ENCODE data around the gene RTN4R. TPM values are rescaled to one million over a fixed set of nuclear protein-coding genes. Genes with fewer than 3 reads are reported as not detected.
"Not testable (repeated sequence)": the region's sequence is repeated elsewhere in the genome, so short reads cannot be mapped to it uniquely, and the experiment has no call there.

The RTN4R gene
- total RNA-seq, 1 donor from 2014 or later = 2.6 TPM

DNA sequence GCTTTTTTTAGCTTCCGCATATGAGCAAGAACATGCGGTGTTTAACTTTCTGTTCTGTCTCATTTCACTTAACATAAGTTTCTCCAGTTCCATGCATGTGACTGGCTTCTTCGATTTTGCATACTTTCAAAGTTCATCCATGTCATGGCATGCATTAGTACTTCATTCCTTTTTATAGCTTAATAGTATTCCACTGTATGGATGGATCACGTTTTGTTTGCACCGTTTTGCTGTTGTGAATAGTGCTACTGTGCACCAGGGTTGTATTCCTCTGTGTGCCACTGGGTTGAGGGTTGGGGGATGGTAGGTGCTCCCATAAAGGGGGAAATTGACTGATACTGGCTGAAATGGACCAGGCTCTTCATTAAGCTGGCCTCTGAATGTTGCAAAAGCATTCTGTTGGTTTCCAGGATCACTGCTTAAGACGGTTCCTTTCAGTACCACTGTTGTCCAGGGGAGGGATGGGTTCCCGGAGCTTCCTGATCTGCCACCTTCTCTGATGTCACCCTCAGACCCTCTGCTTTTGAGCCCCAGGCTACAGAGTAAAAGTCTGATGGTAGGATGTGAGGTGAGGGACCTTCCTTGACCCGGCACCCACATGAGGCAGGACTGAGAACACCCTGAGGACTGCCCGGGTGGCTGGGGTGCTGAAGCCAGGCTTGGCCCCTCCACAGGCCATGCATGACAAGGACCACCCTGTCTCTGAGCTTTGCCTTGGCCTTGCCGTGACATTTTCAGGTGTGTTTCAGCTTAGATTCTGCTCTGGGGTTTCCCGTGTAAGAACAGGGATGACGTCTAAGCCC lies 27.3 kb upstream of the RTN4R start:
- Histone ChIP-seq H3K4me3 (ENCODE audit: low read length in 3 of 3) (no peak overlapping the region), H3K9me3 (ENCODE audit: control insufficient read depth in 3 of 3, low read length in 3 of 3) (no peaks in the 10 kb centered on the region), H3K9ac (ENCODE audit: low read depth in 1 of 3, low read length in 3 of 3) (no peak overlapping the region), H3K27me3 (ENCODE audit: control insufficient read depth in 3 of 3, insufficient read depth in 3 of 3, low read length in 3 of 3) (peaks cover 0 to 10% (median 7%) of the 10 kb centered on the region in 3 donors), H3K36me3 (ENCODE audit: control insufficient read depth in 3 of 3, insufficient read depth in 3 of 3, low read length in 3 of 3) (no peaks in the 10 kb centered on the region), H3K27ac (ENCODE audit: low read depth, low read length) (no peak overlapping the region), H3K4me1 (ENCODE audit: control insufficient read depth in 3 of 3, insufficient read depth in 3 of 3, low read length in 3 of 3) (peaks cover 4 to 6% (median 6%) of the 10 kb centered on the region in 3 donors)

DNA sequence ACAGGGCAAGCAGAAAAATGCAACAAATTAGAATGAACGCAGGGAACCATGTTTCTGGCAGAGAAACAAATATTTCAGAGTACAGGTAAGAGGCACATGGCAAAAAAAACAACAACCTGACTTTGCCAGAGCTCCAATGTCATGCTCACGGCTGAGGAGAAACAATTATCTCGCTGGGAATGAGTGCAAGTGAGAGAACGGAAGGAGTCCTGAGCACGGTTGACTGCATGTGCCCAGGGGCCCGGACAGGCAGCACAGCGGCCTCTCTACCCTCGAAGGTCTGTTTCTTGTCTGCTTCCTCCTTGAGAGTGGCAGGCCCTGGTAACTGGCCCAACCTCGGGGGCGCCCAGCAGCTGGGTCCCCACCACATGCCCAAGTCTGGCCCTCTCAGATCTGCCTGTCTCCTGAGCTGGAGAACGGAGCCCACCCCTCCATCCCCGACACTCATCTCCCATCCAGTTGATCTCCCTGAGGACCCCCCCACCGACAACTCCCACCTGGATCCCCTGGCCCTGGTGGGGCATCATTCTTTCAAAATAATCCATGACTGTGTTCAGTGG lies 24.6 kb upstream of the RTN4R start:
- no peak overlapping the region for H3K4me3 ChIP-seq (ENCODE audit: low read length in 3 of 3)
- H3K36me3 ChIP-seq (ENCODE audit: control insufficient read depth in 3 of 3, insufficient read depth in 3 of 3, low read length in 3 of 3) = no peaks in the 10 kb centered on the region
- no peak overlapping the region for H3K9ac ChIP-seq (ENCODE audit: low read depth in 1 of 3, low read length in 3 of 3)
- H3K27ac ChIP-seq (ENCODE audit: low read depth, low read length) = no peak overlapping the region
- H3K27me3 ChIP-seq (ENCODE audit: control insufficient read depth in 3 of 3, insufficient read depth in 3 of 3, low read length in 3 of 3) = peaks cover 0 to 20% (median 12%) of the 10 kb centered on the region in 3 donors
- H3K4me1 ChIP-seq (ENCODE audit: control insufficient read depth in 3 of 3, insufficient read depth in 3 of 3, low read length in 3 of 3) = no peaks in the 10 kb centered on the region
- no peaks in the 10 kb centered on the region for H3K9me3 ChIP-seq (ENCODE audit: control insufficient read depth in 3 of 3, low read length in 3 of 3)

DNA sequence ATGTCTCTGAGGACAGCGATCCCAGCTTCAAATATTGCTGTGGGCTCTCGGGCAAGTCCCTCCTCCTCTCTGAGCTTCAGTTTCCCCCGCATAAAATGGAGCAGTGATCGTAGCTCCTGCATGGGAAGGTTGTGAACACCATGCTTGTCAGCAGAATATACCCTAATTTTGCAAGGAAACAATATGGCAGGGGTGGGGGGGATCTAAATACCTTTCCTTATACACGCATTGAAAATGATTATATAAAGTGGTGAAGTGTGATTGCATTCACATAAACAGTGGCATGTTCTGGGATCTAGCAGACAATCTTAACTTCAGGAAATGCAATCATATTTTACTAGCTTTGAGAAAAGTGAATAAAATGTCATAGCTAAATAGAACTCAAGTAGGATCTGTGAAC lies 24.0 kb upstream of the RTN4R start:
- Histone ChIP-seq H3K9me3 (ENCODE audit: control insufficient read depth in 3 of 3, low read length in 3 of 3) (no peaks in the 10 kb centered on the region), H3K27ac (ENCODE audit: low read depth, low read length) (no peak overlapping the region), H3K36me3 (ENCODE audit: control insufficient read depth in 3 of 3, insufficient read depth in 3 of 3, low read length in 3 of 3) (no peaks in the 10 kb centered on the region), H3K9ac (ENCODE audit: low read depth in 1 of 3, low read length in 3 of 3) (no peak overlapping the region), H3K4me1 (ENCODE audit: control insufficient read depth in 3 of 3, insufficient read depth in 3 of 3, low read length in 3 of 3) (no peaks in the 10 kb centered on the region), H3K27me3 (ENCODE audit: control insufficient read depth in 3 of 3, insufficient read depth in 3 of 3, low read length in 3 of 3) (peaks cover 0 to 20% (median 12%) of the 10 kb centered on the region in 3 donors), H3K4me3 (ENCODE audit: low read length in 3 of 3) (no peak overlapping the region)

DNA sequence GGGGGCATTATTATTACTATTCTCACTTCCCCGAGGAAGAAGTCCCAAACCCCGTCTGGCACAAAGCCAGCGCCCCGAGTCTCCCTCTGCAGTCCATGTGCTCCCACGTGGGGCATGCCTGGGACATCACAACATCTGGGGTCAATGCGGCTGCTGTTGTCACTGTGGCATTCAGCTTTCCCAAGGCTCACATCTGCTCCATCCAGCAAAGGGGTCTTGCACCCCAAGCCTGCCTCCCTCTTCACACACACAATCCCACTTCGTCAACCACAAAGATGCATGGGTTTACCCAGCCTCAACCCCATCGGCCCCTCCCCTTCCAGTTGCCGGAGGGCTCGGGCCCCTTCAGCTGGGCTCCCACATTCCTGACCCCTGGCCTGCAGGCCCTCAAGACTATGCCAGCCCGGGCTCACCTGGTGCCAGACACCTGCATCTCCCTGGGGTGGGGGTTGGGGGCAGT lies 23.5 kb upstream of the RTN4R start:
- no peaks in the 10 kb centered on the region for H3K9me3 ChIP-seq (ENCODE audit: control insufficient read depth in 3 of 3, low read length in 3 of 3)
- no peaks in the 10 kb centered on the region for H3K4me1 ChIP-seq (ENCODE audit: control insufficient read depth in 3 of 3, insufficient read depth in 3 of 3, low read length in 3 of 3)
- H3K4me3 ChIP-seq (ENCODE audit: low read length in 3 of 3) = no peak overlapping the region
- H3K9ac ChIP-seq (ENCODE audit: low read depth in 1 of 3, low read length in 3 of 3) = no peak overlapping the region
- H3K36me3 ChIP-seq (ENCODE audit: control insufficient read depth in 3 of 3, insufficient read depth in 3 of 3, low read length in 3 of 3) = no peaks in the 10 kb centered on the region
- H3K27me3 ChIP-seq (ENCODE audit: control insufficient read depth in 3 of 3, insufficient read depth in 3 of 3, low read length in 3 of 3) = peaks cover 0 to 20% (median 12%) of the 10 kb centered on the region in 3 donors
- no peak overlapping the region for H3K27ac ChIP-seq (ENCODE audit: low read depth, low read length)

DNA sequence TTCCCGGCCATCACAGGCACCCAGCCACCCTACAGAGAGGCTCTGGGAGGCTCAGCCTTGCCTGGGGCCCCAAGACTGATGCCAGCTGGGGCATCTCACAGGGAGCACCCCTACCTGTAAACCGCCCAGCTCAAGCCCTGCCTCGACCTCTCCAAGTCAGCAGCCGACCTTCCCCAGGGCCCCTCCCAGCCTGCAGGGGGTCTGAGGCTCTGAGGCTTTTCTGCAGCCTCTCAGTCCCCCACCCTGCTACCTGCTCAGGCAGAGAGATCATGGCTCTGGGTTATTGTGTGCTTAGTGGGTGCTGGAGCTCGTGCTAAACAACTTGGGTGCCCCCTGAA lies 23.1 kb upstream of the RTN4R start:
- Histone ChIP-seq H3K27ac (ENCODE audit: low read depth, low read length) (no peak overlapping the region), H3K4me3 (ENCODE audit: low read length in 3 of 3) (no peak overlapping the region), H3K27me3 (ENCODE audit: control insufficient read depth in 3 of 3, insufficient read depth in 3 of 3, low read length in 3 of 3) (peaks cover 0 to 20% (median 12%) of the 10 kb centered on the region in 3 donors), H3K9ac (ENCODE audit: low read depth in 1 of 3, low read length in 3 of 3) (no peak overlapping the region), H3K9me3 (ENCODE audit: control insufficient read depth in 3 of 3, low read length in 3 of 3) (no peaks in the 10 kb centered on the region), H3K4me1 (ENCODE audit: control insufficient read depth in 3 of 3, insufficient read depth in 3 of 3, low read length in 3 of 3) (no peaks in the 10 kb centered on the region), H3K36me3 (ENCODE audit: control insufficient read depth in 3 of 3, insufficient read depth in 3 of 3, low read length in 3 of 3) (no peaks in the 10 kb centered on the region)

DNA sequence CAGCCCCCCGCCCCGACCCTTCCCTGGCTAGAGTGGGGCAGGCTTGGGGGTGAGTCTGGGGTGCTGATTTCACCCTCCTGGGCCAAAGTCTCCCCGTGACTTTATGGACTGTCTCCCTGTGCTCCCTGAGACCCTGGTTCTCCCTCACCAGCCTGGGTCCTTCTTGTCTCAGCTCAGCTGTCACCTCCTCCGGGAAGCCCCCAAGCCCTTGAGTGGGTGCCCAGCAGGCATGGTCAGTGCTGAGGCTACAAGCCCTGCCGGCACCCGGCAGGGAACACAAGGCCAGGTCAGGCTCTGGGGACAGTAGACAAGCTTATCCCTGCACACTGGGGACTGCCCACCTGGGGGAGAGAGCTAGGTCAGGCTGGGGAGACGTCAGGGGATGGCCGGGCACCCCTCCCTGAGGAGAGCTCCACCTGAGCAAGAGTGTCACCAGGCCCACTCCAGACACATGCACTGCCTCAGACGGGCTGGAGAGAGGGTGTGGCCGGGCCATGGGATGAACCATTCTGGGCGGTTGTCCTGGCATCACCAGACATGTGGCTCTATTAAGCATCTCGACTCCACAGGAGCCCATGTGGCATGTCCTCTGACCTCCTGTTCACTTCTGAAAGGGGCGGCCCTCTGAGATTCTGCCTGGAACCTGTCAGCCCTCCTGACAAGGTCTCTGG lies 22.6 kb upstream of the RTN4R start:
- Histone ChIP-seq H3K36me3 (ENCODE audit: control insufficient read depth in 3 of 3, insufficient read depth in 3 of 3, low read length in 3 of 3) (no peaks in the 10 kb centered on the region), H3K9ac (ENCODE audit: low read depth in 1 of 3, low read length in 3 of 3) (no peak overlapping the region), H3K27me3 (ENCODE audit: control insufficient read depth in 3 of 3, insufficient read depth in 3 of 3, low read length in 3 of 3) (peaks cover 0 to 20% (median 12%) of the 10 kb centered on the region in 3 donors), H3K4me3 (ENCODE audit: low read length in 3 of 3) (no peak overlapping the region), H3K4me1 (ENCODE audit: control insufficient read depth in 3 of 3, insufficient read depth in 3 of 3, low read length in 3 of 3) (no peaks in the 10 kb centered on the region), H3K9me3 (ENCODE audit: control insufficient read depth in 3 of 3, low read length in 3 of 3) (no peaks in the 10 kb centered on the region), H3K27ac (ENCODE audit: low read depth, low read length) (no peak overlapping the region)

DNA sequence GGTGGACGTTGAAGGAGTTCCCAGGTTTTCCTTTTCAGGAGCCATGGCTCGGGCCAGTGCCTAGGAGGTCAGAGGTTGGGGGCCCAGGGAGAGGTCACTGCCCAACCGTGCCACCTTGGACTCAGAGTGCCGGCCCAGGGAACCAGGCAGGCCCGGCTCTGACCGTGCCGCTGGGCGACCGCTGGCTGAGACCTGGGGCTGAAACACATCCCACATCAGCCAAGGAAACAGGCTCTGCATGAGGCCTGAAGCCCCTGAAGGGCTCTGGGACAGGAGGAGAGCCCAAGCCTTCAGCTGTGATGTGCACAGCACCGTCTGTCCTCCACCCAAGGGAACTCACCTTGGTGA lies 21.9 kb upstream of the RTN4R start:
- H3K9ac ChIP-seq (ENCODE audit: low read depth in 1 of 3, low read length in 3 of 3) = no peak overlapping the region
- no peaks in the 10 kb centered on the region for H3K9me3 ChIP-seq (ENCODE audit: control insufficient read depth in 3 of 3, low read length in 3 of 3)
- peaks cover 0 to 20% (median 12%) of the 10 kb centered on the region in 3 donors for H3K27me3 ChIP-seq (ENCODE audit: control insufficient read depth in 3 of 3, insufficient read depth in 3 of 3, low read length in 3 of 3)
- H3K4me1 ChIP-seq (ENCODE audit: control insufficient read depth in 3 of 3, insufficient read depth in 3 of 3, low read length in 3 of 3) = no peaks in the 10 kb centered on the region
- no peak overlapping the region for H3K4me3 ChIP-seq (ENCODE audit: low read length in 3 of 3)
- no peak overlapping the region for H3K27ac ChIP-seq (ENCODE audit: low read depth, low read length)
- H3K36me3 ChIP-seq (ENCODE audit: control insufficient read depth in 3 of 3, insufficient read depth in 3 of 3, low read length in 3 of 3) = no peaks in the 10 kb centered on the region

DNA sequence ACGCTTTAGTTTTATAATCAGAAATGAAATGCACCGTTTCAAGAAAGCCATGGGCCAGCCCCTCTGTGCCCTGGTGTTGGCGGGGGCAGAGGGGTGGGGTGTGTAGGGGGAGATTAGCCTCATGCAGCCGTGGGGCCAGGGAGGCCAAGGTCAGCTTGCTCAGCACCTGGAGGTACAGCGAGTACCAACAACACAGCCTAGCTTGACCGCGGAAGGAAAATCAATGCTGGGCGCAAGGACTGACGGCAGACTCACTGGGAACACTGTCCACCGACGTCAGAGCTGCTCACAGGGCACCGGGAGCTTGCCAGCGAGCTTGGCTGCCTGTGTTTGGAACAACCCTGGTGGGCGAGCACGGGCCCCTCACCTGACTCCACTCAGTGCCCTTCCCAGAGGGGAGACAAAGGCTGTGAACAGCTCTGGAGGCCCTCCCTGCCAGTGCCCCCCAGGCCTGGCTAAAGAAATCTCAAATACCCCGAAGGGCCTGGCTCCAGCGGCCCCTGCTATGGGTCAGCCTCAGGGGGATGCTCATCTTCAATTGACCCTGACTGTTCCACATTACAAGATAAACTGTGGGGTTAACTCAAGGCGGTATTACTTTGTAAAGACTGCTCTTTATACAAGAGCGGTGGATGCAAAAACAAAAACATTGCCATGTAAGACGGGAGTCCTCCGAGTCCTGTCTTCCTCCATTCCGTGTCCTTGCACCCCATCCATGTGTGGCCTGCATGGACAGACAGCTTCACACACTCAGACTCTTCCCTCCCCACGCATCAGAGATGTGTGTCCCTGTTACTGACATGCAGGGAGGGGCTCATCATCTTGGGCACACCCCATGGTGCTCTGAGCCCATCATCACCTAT lies 21.3 kb upstream of the RTN4R start:
- H3K36me3 ChIP-seq (ENCODE audit: control insufficient read depth in 3 of 3, insufficient read depth in 3 of 3, low read length in 3 of 3); H3K9me3 ChIP-seq (ENCODE audit: control insufficient read depth in 3 of 3, low read length in 3 of 3); H3K9ac ChIP-seq (ENCODE audit: low read depth in 1 of 3, low read length in 3 of 3); H3K4me3 ChIP-seq (ENCODE audit: low read length in 3 of 3); H3K27ac ChIP-seq (ENCODE audit: low read depth, low read length); H3K4me1 ChIP-seq (ENCODE audit: control insufficient read depth in 3 of 3, insufficient read depth in 3 of 3, low read length in 3 of 3): not testable (repeated sequence)
- peaks cover 0 to 20% (median 12%) of the 10 kb centered on the region in 3 donors for H3K27me3 ChIP-seq (ENCODE audit: control insufficient read depth in 3 of 3, insufficient read depth in 3 of 3, low read length in 3 of 3)

DNA sequence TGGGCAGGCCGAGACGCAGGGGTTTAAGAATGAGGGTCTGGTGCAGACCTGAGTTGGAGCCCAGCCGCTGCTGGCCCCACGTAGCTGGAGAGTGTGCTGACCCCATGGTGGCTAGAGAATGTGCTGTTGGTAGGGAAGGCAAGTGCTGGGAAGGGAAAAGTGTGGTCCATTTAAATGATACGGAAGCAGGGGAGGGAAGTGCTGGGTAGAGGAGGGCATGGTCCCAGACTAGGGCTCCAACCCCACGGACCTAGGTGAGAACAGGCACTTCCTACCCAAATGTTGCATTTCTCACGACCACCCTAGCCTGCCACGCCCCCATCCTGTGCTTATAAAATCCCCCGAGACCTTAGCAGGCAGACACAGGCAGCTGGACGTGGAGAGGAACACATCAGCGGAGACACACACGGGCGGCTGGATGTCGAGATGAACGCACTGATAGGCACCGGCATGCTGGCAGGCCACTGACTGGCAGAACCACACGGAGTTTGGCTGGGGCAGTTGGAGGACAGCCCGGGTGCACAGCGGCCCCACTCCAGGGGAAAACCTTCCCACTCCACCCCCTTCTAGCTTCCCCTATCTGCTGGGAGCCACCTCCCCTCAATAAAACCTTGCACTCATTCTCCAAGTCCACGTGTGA lies 18.8 kb upstream of the RTN4R start:
- not testable (repeated sequence) for H3K4me1 ChIP-seq (ENCODE audit: control insufficient read depth in 3 of 3, insufficient read depth in 3 of 3, low read length in 3 of 3); H3K27ac ChIP-seq (ENCODE audit: low read depth, low read length); H3K36me3 ChIP-seq (ENCODE audit: control insufficient read depth in 3 of 3, insufficient read depth in 3 of 3, low read length in 3 of 3); H3K9ac ChIP-seq (ENCODE audit: low read depth in 1 of 3, low read length in 3 of 3); H3K9me3 ChIP-seq (ENCODE audit: control insufficient read depth in 3 of 3, low read length in 3 of 3); H3K4me3 ChIP-seq (ENCODE audit: low read length in 3 of 3)
- H3K27me3 ChIP-seq (ENCODE audit: control insufficient read depth in 3 of 3, insufficient read depth in 3 of 3, low read length in 3 of 3) = peaks cover 0 to 22% (median 12%) of the 10 kb centered on the region in 3 donors

Measured in skeletal muscle tissue (tissue), 4 donors.